HG03280 (cell line): Measurements from ENCODE around the gene MRAS.

Experiments used
- ATAC-seq: cut with Tn5 transposase; IDR thresholded peaks from one replicate; pipeline ENCODE4 v1.9.1; 2021; ENCODE audit warnings: mild to moderate bottlenecking, moderate library complexity; ENCODE audit not compliant: unreplicated experiment

MRAS gene

DNA sequence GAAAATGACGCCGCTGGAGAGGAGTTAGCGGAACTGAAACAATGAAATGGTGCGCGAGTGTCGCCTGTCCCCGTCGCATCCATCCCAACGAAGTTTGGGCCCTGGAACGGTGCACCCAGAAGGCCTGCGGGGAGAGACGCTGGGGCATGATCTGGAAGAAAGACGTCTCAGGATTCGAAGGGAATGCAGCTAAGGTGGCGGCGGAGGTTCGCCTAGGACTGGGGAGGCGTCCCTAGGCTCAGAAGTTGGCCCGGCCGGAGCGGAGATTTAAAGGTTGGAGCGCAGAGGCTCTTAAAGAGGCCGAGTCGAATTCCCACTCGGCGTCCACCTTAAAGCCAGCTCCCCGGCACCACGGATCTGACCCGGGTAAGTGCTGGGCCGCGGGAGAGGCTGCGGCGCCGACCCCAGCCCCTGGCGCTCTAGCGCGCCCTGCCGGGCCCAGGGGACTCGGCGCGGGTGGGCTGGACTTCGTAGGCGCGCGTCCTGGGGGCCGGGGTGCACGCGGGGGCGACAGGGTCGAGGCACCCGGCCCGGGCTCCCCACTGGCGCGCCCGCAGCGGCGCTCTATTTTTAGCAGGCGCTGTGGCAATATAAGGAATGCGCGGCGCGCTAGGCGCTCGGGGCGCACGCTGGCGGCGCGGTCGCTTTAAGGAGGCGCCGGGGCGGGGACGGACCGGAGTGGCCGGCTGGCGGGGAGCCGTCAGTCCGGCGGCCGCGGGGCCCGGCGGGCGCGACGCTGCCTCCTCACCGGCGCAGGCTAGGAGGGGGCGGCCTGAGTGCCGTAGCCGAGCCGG, at the start of gene MRAS:
Gene MRAS (plus strand): TSS at position 620 of the 794 bp plus-strand sequence. CDS start 24,305 bp downstream, outside the sequence.
- no peak for ATAC-seq

DNA sequence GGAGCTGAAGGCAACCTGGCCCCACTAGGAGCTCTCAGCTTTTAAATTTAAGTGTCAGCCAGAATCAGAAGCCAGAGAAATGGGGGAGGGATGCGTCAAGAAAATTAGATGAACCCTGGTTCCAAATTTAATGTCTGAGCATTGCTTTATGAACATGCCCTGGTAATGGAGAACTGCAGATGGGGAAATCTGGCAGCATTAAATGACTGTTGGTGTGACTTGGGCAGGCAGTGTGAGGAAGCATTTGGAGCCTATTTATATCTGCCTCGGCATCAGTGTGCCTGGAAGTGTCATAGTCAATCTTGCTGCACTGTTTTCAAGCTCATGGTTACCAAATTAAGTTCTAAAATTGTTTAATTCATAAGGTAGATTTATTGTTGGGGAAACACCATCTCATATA, 47.7 kb upstream of the MRAS start:
- ATAC-seq, result no peak

DNA sequence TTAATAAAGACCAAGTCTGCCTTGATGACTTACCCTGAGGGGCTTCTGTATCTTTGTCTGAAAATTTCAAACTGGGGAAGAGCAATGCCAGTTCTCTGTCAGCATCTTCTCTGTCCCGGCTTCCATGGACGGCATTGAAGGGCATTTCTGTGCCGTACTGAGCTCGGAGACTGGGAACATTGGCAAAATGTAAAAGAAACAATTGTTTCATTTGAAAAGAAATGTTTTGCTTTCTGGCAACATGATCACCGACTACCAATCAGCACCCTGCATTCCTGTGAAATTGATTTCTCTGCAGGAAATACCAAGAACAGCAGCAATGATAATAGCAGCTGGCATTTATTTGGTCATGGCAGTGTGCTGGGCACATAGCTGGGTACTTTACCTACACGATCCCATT, 44.9 kb upstream of the MRAS start:
- no peak for ATAC-seq

- no peak for ATAC-seq
Measured at GRCh38 chr3:138307899-138308298, 40.5 kb upstream of the MRAS start.

GRCh38 chr3:138308783-138309182, 39.6 kb upstream of the MRAS start:
- no peak for ATAC-seq

- no peak for ATAC-seq
Measured at GRCh38 chr3:138310494-138310893, 37.9 kb upstream of the MRAS start.

GRCh38 chr3:138314751-138315150, 33.6 kb upstream of the MRAS start:
- ATAC-seq, result no peak

- ATAC-seq, result no peak
Measured at GRCh38 chr3:138317687-138318086, 30.7 kb upstream of the MRAS start.

- ATAC-seq, result no peak
Measured at GRCh38 chr3:138323971-138324370, 24.4 kb upstream of the MRAS start.

GRCh38 chr3:138325990-138326389, 22.4 kb upstream of the MRAS start:
- no peak for ATAC-seq

DNA sequence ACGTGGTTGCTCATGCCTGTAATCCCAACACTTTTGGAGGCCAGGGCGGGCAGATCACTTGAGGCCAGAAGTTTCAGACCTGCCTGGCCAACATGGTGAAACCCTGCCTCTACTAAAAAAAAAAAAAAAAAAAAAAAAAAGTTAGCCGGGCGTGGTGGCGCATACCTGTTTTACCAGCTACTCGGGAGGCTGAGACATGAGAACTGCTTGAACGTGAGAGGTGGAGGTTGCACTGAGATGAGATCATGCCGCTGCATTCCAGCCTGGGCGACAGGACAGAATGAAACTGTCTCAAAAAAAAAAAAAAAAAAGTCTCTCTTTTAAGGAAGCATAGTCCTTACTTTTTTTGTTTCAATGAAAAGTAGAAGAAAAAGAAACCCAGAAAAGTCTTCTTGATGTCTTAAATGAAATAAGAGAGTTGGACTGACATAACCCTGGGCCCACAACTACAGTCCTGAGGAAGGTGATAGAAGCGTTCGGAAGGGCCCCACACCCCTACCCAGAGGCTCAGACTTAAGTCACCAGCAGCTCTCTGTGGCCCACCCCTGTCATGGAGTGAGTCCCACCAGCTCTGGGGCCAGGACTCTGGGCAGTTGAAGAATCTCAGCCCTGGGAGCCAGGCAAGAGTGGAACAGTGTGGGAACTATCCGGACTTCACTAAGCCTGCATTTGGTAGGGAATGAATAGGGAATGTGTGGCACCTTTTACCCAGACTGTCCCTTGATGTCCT, 21.3 kb upstream of the MRAS start:
- no peak for ATAC-seq

GRCh38 chr3:138327831-138328230, 20.5 kb upstream of the MRAS start:
- no peak for ATAC-seq

- no peak for ATAC-seq
Measured at GRCh38 chr3:138328341-138328740, 20.0 kb upstream of the MRAS start.

DNA sequence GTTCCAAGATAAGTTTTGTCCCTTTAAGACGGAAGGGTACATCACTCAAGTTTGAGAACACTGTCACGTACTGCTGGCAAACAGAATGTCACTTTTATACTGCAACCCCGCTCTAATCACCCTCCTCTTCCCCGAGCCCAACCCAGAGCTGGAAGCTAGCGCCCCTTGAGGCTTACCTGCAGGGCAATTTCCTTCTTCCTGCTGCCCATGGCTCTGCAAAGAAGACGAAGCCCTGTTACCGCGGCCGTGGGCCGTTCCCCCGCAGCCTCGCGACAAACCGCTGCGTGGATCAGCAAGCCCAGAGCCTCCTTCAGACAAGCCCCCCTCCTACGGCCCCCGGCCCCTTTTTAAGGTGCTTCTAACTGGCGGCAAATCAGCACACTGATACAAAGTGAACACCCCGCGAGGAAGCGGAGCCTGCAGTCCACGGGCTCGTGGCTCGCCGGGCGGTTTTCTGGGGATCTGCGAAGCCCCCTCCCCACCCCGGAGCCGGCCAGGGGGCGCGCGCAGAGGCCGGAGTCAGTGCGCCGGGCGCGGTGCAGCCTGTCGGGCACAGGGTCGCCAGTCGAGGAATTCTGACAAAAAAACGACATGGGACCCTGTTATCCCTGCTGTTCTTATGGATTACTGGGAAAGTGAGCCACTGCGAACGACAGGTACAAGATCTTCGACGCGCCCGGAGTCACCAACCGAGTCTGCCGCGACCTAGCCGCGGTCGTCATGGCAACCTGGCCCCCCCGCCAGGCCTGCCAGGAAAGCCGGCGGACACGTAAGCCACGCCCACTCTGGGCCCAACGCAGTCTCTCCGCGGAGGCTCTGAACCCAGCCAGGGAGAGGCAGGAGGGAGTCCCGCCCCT, 19.0 kb upstream of the MRAS start, which contains the start of gene NME9:
Gene NME9 (minus strand): TSS at position 725 of the 857 bp plus-strand sequence. CDS start 516 bp downstream, at position 209.
- ATAC-seq, result peak; percentile 75

DNA sequence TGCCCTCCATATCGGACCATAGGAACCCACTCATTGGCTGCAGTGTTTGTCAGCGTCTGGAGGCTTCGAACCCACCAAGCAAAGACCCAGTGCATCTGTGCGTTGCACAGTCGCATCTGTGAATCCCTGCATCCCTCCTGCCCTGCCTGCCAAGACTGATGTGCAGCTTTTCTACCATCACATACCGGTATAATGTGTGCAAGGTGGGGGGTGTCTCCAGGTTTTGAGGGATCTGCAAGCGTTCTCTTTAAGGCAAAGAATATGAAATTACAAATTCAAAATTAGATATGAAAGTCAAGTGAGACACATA, 18.4 kb upstream of the MRAS start:
- no peak for ATAC-seq

DNA sequence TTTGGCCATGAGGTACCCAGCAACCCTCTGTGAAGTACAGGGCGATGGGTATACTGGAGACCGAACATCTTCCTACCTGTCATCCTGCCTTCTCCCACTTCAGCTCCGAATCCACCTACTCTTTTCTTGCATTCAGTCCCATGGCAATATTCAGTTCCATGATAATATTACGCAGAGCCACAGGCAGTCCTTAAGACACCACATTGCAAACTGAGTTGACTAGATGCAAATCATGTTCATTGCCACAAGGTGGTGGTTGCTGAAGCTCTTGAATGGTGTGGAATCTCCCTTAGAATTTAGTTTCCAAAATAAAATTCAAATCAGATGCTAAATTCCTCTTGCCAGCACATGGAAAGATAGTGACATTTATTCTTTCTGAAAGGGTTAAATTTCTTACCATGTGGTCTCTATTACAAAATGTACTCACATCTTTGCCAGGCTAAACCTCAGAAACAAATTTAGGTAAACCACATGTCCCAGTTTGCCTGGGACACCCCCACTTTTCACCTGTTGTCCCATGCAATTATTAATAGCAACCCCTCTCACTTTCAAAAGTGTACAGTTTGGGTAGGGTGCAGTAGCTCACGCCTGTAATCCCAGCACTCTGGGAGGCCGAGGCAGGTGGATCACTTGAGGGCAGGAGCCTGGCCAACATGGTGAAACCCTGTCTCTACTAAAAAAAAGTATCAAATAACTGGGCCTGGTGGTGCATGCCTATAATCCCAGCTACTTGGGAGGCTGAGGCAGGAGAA, 17.1 kb upstream of the MRAS start:
- ATAC-seq, result no peak

DNA sequence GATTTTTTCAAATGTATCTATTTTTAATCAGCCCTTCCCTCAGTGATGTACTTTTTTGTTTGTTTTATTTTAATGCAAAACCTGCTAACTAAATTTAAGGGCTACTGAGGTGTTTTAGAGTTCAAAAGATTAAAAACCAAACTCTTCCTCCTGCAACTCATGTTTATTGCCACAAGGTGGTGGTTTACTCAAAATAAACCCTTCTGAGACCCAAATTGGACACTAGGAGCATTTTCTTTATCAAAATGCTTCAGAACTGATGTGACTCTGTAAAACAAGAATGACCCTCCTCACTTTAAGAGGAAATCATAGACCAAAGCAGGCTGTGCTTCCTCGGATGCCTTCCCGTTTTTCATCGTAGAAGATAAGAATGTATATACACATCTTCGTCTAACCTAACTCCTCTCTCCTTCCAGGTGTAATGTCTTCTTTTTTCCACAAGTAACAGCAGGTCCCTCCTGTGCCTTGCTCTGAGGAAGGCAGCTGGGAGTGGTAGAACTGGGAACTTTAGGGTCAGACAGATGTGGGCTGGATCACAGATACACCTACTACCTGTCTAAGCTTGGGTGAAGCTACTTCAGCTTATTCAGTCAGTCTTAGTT, 15.8 kb upstream of the MRAS start:
- ATAC-seq, result no peak

DNA sequence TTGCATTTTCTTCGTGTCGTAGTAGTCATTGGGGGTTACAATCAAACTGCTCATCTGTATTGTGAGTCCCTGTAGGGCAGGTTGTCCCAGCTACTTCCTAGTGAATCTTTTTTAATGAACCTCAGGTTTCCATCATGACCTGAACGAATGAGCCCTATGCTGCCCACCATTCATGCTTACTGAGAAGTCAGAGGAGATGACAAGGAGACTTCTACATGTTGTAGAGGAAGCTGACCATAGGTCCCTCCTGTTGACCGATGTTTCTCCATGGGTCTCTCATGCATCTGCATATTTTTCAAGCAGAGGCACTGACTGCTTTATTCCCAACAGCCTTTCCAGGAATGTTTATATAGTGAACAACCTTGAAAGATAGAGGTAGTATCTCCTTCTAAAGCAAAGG, 13.8 kb upstream of the MRAS start:
- ATAC-seq, result no peak

GRCh38 chr3:138336454-138336999, 11.9 kb upstream of the MRAS start:
- ATAC-seq, result no peak

GRCh38 chr3:138338244-138338643, 10.1 kb upstream of the MRAS start:
- no peak for ATAC-seq
